Renal cortical epithelial cell (primary cell): Measurements from ENCODE around the gene CFAP20DC. TPM values are rescaled to one million over a fixed set of nuclear protein-coding genes. Genes with fewer than 3 reads are reported as not detected.
"Not testable (repeated sequence)": the region's sequence is repeated elsewhere in the genome, so short reads cannot be mapped to it uniquely, and the experiment has no call there.

ENCODE experiments used
- DNase-seq: peaks from one replicate; pipeline ENCODE4 v3.0.0-alpha.2; 2011; ENCODE audit warnings: low read depth
- total RNA-seq: library from RNA; depleted of rRNA; stranded (reverse); fragments of >200 nt; gene quantifications from 2 replicates; pipeline ENCODE4 v1.2.3, GENCODE V29; 2014

The CFAP20DC gene
- total RNA-seq, 1 donor from 2014 or later, result 3.5 TPM

GRCh38 chr3:58868097-58868779 lies 181.6 kb downstream of the CFAP20DC start:
- DNase-seq, result no peak

GRCh38 chr3:58867621-58868020 lies 182.2 kb downstream of the CFAP20DC start:
- DNase-seq, result no peak

GRCh38 chr3:58866079-58866478 lies 183.7 kb downstream of the CFAP20DC start:
- no peak for DNase-seq

- DNase-seq, result no peak
These were observed 185.3 kb downstream of the CFAP20DC start for GRCh38 chr3:58864480-58864879.

- DNase-seq, result no peak
These were observed 186.6 kb downstream of the CFAP20DC start for GRCh38 chr3:58863206-58863605.

- DNase-seq, result no peak
These were observed 188.3 kb downstream of the CFAP20DC start for GRCh38 chr3:58861551-58861950.

- DNase-seq, result no peak
These were observed 191.7 kb downstream of the CFAP20DC start for GRCh38 chr3:58858126-58858525.

GRCh38 chr3:58857402-58857801 lies 192.4 kb downstream of the CFAP20DC start:
- DNase-seq, result no peak

- no peak for DNase-seq
These were observed 201.0 kb downstream of the CFAP20DC start for GRCh38 chr3:58848826-58849225.

- not testable (repeated sequence) for DNase-seq
These were observed 207.6 kb downstream of the CFAP20DC start for GRCh38 chr3:58842050-58842747.

GRCh38 chr3:58840949-58841348 lies 208.9 kb downstream of the CFAP20DC start:
- no peak for DNase-seq

GRCh38 chr3:58839964-58840363 lies 209.9 kb downstream of the CFAP20DC start:
- no peak for DNase-seq

GRCh38 chr3:58839187-58839586 lies 210.6 kb downstream of the CFAP20DC start:
- DNase-seq, result no peak

GRCh38 chr3:58837856-58838255 lies 212.0 kb downstream of the CFAP20DC start:
- DNase-seq, result no peak

GRCh38 chr3:58837141-58837843 lies 212.5 kb downstream of the CFAP20DC start:
- DNase-seq, result no peak

GRCh38 chr3:58835086-58835485 lies 214.7 kb downstream of the CFAP20DC start:
- DNase-seq, result peak; percentile 11

GRCh38 chr3:58833491-58833890 lies 216.3 kb downstream of the CFAP20DC start:
- DNase-seq, result no peak

GRCh38 chr3:58829321-58830000 lies 220.4 kb downstream of the CFAP20DC start:
- no peak for DNase-seq

- no peak for DNase-seq
These were observed 225.0 kb downstream of the CFAP20DC start for GRCh38 chr3:58824777-58825176.

GRCh38 chr3:58824285-58824684 lies 225.5 kb downstream of the CFAP20DC start:
- DNase-seq, result peak; percentile 64

GRCh38 chr3:58806551-58807244 lies 243.1 kb downstream of the CFAP20DC start:
- not testable (repeated sequence) for DNase-seq

GRCh38 chr3:58804914-58805313 lies 244.9 kb downstream of the CFAP20DC start:
- no peak for DNase-seq
